ENCODE measurements around the gene MCCC2. TPM values are rescaled to one million over a fixed set of nuclear protein-coding genes. Genes with fewer than 3 reads are reported as not detected.
A peak's percentile ranks its signal among the peaks of the same experiment; 100 is the strongest.

MCCC2 gene
- total and polyA plus RNA-seq, 2 of the 13 experiments (the other 11 are each of a cell fraction or from before 2014, with no cell fraction given), result 44.8 to 83.6 TPM

GRCh38 chr5:71693828-71694427 lies 106.8 kb downstream of the MCCC2 start (continued):
- TF ChIP-seq, protein P1, sequence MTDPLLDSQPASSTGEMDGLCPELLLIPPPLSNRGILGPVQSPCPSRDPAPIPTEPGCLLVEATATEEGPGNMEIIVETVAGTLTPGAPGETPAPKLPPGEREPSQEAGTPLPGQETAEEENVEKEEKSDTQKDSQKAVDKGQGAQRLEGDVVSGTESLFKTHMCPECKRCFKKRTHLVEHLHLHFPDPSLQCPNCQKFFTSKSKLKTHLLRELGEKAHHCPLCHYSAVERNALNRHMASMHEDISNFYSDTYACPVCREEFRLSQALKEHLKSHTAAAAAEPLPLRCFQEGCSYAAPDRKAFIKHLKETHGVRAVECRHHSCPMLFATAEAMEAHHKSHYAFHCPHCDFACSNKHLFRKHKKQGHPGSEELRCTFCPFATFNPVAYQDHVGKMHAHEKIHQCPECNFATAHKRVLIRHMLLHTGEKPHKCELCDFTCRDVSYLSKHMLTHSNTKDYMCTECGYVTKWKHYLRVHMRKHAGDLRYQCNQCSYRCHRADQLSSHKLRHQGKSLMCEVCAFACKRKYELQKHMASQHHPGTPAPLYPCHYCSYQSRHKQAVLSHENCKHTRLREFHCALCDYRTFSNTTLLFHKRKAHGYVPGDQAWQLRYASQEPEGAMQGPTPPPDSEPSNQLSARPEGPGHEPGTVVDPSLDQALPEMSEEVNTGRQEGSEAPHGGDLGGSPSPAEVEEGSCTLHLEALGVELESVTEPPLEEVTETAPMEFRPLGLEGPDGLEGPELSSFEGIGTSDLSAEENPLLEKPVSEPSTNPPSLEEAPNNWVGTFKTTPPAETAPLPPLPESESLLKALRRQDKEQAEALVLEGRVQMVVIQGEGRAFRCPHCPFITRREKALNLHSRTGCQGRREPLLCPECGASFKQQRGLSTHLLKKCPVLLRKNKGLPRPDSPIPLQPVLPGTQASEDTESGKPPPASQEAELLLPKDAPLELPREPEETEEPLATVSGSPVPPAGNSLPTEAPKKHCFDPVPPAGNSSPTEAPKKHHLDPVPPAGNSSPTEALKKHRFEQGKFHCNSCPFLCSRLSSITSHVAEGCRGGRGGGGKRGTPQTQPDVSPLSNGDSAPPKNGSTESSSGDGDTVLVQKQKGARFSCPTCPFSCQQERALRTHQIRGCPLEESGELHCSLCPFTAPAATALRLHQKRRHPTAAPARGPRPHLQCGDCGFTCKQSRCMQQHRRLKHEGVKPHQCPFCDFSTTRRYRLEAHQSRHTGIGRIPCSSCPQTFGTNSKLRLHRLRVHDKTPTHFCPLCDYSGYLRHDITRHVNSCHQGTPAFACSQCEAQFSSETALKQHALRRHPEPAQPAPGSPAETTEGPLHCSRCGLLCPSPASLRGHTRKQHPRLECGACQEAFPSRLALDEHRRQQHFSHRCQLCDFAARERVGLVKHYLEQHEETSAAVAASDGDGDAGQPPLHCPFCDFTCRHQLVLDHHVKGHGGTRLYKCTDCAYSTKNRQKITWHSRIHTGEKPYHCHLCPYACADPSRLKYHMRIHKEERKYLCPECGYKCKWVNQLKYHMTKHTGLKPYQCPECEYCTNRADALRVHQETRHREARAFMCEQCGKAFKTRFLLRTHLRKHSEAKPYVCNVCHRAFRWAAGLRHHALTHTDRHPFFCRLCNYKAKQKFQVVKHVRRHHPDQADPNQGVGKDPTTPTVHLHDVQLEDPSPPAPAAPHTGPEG (CRISPR knock-in tag; IDR thresholded peaks at IDR 0.05), result no peak
- TF ChIP-seq, protein P2, sequence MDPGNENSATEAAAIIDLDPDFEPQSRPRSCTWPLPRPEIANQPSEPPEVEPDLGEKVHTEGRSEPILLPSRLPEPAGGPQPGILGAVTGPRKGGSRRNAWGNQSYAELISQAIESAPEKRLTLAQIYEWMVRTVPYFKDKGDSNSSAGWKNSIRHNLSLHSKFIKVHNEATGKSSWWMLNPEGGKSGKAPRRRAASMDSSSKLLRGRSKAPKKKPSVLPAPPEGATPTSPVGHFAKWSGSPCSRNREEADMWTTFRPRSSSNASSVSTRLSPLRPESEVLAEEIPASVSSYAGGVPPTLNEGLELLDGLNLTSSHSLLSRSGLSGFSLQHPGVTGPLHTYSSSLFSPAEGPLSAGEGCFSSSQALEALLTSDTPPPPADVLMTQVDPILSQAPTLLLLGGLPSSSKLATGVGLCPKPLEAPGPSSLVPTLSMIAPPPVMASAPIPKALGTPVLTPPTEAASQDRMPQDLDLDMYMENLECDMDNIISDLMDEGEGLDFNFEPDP (CRISPR knock-in tag; conservative IDR thresholded peaks at IDR 0.05), result no peak
- no peak for TF ChIP-seq ARID2 (CRISPR knock-in tag; IDR thresholded peaks at IDR 0.05; ENCODE audit: borderline replicate concordance)
- TF ChIP-seq STAG1 (CRISPR knock-in tag; IDR thresholded peaks at IDR 0.05), result 0 out of 2 replicates have a peak, but pooled peaks have one; percentile 5
- TF ChIP-seq ZNF629 (CRISPR knock-in tag; conservative IDR thresholded peaks at IDR 0.05), result no peak
- no peak for TF ChIP-seq PRDM15 (CRISPR knock-in tag; IDR thresholded peaks at IDR 0.05)
- no peak for TF ChIP-seq ISL2 (CRISPR knock-in tag; IDR thresholded peaks at IDR 0.05)
- TF ChIP-seq NFATC3 (CRISPR knock-in tag; IDR thresholded peaks at IDR 0.05), result no peak
- TF ChIP-seq TFAP4 (IDR thresholded peaks at IDR 0.05; ENCODE audit: borderline replicate concordance, low read depth), result peak; percentile 41; the same call in 1 of the 2 replicates
- TF ChIP-seq PCBP2 (optimal IDR thresholded peaks at IDR 0.05; ENCODE audit: low read depth, low read length, poor library complexity, severe bottlenecking), result no peak
- no peak for TF ChIP-seq ZNF83 (CRISPR knock-in tag; IDR thresholded peaks at IDR 0.05; ENCODE audit: borderline replicate concordance)
- TF ChIP-seq NR2F6 (IDR thresholded peaks at IDR 0.05), result peak; percentile 36; the same call in 1 of the 2 replicates
- peak; percentile 76 for TF ChIP-seq NR2F6 (CRISPR knock-in tag; IDR thresholded peaks at IDR 0.05)
- TF ChIP-seq PHF8 (CRISPR knock-in tag; IDR thresholded peaks at IDR 0.05), result peak; percentile 43
- TF ChIP-seq KMT2B (CRISPR knock-in tag; IDR thresholded peaks at IDR 0.05), result peak; percentile 58; the same call in 1 of the 2 replicates
- no peak for TF ChIP-seq SIN3A (IDR thresholded peaks at IDR 0.05; ENCODE audit: borderline replicate concordance, low read depth, low read length)
- no peak for TF ChIP-seq FOSL1 (CRISPR knock-in tag; IDR thresholded peaks at IDR 0.05; ENCODE audit: borderline replicate concordance)

All from HepG2 (cell line).